ENCODE results near the gene ZBTB20.

GRCh38 chr3:114941626-114942309, 205.3 kb downstream of the ZBTB20 start:
- TF ChIP-seq, protein P1, sequence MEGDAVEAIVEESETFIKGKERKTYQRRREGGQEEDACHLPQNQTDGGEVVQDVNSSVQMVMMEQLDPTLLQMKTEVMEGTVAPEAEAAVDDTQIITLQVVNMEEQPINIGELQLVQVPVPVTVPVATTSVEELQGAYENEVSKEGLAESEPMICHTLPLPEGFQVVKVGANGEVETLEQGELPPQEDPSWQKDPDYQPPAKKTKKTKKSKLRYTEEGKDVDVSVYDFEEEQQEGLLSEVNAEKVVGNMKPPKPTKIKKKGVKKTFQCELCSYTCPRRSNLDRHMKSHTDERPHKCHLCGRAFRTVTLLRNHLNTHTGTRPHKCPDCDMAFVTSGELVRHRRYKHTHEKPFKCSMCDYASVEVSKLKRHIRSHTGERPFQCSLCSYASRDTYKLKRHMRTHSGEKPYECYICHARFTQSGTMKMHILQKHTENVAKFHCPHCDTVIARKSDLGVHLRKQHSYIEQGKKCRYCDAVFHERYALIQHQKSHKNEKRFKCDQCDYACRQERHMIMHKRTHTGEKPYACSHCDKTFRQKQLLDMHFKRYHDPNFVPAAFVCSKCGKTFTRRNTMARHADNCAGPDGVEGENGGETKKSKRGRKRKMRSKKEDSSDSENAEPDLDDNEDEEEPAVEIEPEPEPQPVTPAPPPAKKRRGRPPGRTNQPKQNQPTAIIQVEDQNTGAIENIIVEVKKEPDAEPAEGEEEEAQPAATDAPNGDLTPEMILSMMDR (IDR thresholded peaks at IDR 0.05) = no peak
- TF ChIP-seq POLR2A (IDR thresholded peaks at IDR 0.05) = no peak
